NCI-H2107 (cell line): ENCODE measurements around the gene MYCBPAP.
A peak's percentile ranks its signal among the peaks of the same experiment; 100 is the strongest.

Experiments
- DNase-seq: peaks from one replicate; lab custom pipeline; 2025; lab: John Stamatoyannopoulos, UW

MYCBPAP gene

DNA sequence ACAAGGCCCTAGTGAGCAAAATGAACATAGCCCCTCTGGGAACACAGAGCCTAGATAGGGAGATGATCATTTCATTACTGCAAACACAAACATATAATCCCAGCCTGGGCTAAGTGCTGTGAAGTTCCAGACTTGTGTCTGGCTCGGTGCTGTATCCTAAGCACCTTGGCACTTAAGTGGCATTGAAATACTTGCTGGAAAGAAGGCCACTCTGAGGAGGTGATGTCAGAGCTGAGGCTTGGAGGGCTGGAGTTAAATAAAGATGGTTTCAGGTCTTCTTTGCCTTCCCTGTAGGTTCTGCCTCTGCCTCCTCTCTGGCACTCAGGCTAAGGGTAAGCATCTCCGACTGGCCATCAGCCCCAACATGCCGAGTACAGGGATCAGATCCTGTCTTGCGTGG, 49.9 kb downstream of the MYCBPAP start:
- no peak for DNase-seq

DNA sequence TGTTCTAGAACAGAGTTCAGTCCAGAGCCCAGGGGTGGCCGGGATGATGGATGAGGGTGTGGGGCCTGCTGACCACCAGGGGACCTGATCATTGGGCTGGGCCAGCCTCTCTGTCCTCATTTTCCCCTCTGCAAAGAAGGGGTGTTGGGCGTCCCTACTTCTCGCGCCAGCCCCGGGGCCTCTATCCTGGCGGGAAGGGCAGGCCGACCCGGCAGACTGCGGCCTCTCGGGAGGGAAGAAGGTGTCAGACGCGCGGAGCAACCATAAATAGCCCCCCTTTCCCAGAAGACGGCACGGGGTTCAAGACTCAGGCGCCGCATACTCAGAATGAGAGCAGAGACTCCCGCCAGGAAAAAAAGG, 50.3 kb downstream of the MYCBPAP start:
- no peak for DNase-seq

DNA sequence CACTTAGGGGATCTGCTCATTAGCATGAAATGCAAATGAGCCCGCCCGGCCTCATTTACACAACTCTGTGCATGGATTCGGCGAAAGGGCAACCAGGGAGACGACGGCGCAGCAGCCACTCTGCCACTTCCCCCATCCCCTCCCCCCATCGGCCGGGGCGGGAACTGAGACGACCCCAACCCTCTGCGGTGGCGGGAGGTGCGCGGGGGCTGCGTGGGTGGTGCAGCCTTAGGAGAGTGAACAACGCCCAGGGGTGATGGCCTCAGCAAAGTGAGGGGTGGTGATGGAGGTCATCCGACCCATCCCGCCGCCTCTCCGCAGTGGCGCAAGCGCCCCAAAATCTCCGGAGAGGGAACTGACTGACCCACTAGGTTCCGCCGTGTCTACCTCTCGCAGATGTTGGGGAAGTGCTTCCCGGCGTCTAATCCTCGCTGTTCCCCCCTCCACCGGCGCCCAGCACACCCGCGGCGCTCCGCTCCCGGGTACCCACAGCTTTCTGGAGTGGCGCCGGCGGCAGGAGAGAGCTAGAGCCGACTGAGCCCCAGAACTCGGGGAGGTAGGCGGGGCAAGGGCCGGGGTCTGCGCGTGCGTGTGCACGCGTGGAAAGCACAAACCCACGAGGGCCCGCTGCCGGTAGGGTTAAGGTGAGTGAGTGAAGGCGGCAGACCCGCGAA, 50.8 kb downstream of the MYCBPAP start:
- no peak for DNase-seq

DNA sequence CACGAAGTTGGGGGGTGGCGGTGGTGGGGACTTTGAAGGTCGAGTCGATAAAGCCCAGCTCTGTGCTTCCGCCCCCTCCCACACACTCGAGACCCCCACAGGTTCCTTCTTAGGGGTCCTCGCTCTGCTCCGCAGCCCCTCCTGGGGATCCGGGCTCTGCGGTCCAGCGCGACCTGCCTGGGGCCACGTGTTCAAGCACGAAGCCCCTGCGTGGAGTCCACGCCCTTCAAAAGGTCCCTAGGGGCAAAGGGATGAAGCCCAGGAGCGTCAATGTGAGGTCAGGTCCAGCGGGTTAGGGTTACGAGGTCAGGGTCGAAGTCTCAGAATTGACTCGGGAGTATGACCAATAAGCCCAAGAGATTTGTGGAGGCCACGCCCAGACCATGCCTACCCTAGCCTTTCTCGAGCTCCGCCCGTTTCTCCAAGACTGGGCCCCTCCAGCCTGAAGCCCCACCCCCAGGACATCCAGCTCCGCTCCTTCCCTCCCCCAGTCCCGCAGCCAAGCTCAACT, 51.5 kb downstream of the MYCBPAP start:
- no peak for DNase-seq

DNA sequence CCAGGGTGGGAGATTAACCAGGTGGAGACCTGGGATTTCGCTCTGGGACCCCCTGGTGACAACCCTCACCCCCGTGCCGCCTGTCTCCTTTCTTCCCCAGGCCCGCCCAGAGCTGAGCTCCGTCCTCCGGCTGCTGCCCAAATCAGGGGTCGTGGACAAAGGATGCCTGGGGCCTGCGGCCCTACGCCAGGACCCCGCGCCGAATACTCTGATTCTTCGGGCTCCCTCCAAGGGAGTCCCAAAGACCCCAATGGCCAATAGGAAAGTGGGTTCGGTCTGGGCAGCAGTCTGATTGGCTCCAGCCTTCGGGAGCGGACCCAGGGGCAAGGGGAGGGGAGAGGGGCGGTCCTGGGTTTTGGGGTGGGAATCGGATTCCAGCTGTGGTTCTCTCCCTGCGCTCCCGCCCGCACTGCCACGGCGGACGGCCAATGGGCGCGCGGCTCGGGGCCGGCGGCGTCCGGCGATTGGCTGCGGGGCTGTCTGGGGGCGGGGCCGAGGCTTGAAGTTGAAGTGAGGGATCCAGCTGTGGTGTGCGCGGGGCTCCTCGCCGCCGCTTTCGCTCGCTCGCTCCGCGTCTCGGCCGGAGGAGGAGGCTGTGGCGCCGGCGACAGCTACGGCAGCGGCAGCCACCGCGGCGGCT, 52.1 kb downstream of the MYCBPAP start, which contains the start of gene CACNA1G:
TSS of gene CACNA1G (plus strand) at position 531 of the 640 bp plus-strand sequence. CDS start 745 bp downstream, outside the sequence.
- peak; percentile 59 for DNase-seq

DNA sequence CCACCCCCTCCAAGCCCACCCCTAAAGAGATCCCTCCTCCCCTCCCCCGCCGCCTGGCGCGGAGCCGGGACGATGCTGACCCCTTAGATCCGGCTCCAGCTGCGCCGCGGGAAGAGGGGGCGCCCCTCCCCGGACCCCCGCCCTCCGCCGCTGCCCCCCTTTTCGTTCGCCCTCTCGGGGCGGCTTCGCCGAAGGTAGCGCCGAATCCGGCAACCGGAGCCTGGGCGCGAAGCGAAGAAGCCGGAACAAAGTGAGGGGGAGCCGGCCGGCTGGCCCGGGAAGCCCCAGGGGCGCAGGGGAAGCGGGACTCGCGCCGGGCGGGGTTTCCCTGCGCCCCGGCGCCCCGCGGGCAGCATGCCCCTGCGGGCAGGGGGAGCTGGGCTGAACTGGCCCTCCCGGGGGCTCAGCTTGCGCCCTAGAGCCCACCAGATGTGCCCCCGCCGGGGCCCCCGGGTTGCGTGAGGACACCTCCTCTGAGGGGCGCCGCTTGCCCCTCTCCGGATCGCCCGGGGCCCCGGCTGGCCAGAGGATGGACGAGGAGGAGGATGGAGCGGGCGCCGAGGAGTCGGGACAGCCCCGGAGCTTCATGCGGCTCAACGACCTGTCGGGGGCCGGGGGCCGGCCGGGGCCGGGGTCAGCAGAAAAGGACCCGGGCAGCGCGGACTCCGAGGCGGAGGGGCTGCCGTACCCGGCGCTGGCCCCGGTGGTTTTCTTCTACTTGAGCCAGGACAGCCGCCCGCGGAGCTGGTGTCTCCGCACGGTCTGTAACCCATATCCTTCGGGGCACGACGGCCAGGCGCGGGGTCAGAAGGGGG, 52.9 kb downstream of the MYCBPAP start:
- no peak for DNase-seq

DNA sequence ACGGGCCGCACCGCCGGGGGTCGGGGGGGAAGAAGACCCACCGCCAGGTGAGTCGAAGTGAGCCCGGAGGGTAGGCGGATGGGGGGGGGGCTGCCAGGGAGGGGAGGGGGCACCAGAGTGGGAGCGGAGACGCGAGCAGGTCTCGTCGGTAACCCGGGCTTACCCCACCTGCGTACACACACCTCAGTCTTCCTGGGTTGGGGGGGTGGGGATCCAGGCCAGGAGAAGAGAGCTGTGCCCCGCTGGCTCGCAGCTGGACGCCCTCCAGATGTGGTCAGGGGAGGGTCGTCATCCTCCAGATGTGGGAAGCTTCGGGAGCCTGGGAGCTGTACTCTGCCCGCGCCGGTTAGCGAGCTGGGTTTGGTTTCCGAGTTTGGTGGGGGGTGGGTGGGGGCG, 53.5 kb downstream of the MYCBPAP start:
- no peak for DNase-seq

DNA sequence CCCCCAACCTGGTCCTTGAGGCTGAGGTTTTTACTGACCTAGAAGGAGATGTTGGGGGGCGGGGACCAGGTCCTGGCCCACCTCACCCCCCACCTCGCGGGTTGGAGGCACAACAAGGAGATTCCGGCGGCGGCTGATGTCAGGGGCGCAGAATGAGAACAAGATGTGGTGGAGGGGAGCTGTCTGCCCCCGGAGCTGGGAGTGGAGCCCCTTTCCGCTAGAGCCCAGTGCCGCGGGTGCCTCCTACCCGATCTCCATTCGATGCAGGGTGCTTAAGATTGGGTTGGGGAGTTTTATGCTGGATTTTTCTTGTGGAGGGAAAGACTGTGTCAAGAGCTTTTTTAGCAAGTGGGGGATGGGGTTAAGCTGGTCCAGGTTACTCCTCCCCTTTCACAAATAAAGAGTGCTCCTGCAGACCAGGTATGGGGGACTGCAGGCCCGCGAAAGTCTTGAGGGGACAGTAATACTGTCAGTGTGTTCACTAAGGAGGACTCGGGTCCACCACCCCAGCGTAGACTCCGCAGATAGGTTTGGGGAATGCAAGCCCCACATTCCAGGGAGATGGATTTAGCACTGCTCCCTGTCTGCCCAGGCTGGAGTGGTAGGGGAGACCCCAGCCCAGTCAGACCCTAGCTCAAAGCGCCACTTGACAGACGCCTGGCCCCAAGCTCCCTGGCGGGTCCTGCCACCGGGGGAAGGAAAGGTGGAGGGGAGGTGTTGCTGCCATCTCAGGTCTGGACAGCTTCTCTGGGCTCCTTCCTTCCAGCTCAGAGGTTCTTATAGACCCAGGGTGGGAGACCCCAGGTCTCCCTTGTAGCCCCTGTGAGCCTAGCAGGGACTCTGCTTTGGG, 54.2 kb downstream of the MYCBPAP start:
- DNase-seq: no peak

DNA sequence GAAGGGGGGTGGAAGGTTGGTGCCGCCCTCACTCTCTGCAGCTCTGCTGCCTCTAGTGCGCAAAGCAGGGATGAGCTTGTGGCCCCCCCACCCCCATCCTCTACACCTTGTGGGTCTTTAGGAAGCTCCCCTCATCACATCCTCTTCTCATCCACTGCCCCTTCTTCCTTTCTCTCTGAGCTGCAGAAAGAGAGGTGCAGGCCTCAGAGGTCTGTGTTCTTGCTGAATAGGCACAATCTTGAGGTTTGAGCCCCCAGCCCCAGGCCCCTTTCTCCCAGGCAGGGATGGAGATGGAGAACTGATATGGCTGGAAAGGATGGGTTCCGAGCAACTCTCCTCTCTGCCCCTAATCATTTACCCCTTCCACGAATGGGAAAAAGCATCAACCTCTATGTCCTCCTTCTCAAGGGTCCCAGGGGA, 54.9 kb downstream of the MYCBPAP start:
- no peak for DNase-seq

DNA sequence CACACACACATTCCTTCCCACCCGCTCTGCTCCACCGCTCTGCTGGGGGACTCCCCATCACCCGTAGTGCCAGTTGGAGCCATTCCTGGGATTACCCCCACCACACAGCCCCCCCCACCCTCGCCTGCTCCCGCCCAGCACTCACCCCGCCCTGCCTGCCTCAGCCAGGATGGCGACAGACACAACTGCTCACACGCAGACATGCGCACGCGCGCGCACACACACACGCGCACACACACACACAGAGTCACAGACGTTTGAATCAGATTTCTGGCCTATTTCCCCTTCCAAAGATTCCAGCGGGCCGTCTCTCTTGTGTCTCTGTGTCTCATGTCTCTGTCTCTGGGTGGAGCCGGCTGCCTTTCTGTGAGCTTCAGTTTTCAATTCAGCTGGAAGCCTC, 56.7 kb downstream of the MYCBPAP start:
- DNase-seq: no peak

DNA sequence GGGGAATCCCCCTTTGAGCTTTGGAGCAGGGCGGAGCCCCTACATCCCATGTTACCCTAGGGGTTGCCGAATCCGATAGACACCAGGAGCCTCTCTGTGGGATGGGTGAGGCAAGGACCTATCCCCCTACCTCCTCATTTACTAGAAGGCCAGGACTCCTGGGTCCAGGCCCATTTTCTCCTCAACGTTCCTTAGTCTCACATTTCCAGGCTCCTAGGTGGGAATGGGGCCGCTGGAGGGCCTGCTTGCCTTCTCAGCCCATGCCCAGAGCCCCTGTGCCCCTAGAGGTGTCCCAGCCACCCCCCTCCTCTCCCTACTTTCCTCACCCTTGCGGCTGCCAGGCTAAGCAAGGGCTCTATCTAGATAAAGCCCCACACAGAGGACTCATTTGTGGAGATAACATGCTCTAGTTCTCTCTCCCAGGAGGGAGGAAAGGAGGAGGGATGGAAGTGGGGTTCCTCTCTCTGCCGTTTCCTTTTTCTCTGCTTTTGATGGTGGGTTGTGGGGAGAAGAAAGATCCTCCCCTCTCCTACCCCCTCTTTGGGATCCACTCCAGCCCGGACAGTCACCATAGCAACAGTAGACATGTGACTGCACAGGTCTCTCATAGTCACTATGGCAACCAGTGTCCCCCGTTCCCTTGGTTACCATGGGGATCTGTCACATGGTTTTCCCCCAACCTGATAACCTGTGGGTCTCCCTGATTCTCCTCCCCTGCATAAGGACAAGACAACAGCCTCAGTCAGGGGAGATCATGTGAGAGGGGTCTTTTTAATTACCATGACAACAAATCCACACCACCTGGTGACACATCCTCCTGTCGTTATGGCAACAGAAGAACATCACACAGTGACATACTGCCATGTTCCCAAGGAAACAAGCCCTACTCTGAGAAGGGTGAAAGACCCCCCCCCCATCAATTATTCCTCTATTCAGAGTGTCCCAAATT, 57.4 kb downstream of the MYCBPAP start:
- no peak for DNase-seq

DNA sequence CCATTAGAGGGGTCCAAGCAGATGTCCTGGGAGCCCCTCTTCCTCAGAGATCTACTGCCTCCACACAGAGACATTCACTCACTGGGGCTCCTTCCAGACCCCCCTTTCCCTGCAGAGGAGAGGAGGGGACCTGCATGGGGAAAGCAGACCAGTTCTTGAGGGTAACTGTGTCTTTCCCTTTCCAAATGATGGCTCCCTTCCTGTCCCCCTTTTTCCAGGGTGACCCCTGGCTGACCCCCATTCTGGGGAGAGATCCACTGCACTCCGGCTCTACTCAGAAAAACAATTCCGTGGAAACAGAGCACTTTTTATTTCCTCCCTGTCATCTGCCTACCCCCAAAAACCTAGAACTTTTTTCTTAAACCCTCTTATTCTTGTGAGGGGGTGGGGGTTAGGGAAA, 58.6 kb downstream of the MYCBPAP start:
- no peak for DNase-seq

DNA sequence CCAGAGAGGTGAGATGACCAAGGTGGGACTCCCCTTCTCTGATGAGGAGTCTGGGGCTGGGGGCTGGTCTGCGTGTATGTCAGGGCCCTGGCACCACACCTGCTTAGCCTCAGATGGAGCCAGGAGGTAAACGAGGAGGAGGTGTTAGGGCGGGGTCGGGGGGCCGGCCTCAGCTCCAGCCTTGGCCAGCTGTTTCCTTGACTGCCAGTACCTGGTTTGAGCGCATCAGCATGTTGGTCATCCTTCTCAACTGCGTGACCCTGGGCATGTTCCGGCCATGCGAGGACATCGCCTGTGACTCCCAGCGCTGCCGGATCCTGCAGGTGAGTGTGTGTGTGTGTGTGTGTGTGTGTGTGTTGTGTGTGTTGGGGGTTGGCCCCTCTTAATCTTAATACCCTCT, 60.4 kb downstream of the MYCBPAP start:
- no peak for DNase-seq

DNA sequence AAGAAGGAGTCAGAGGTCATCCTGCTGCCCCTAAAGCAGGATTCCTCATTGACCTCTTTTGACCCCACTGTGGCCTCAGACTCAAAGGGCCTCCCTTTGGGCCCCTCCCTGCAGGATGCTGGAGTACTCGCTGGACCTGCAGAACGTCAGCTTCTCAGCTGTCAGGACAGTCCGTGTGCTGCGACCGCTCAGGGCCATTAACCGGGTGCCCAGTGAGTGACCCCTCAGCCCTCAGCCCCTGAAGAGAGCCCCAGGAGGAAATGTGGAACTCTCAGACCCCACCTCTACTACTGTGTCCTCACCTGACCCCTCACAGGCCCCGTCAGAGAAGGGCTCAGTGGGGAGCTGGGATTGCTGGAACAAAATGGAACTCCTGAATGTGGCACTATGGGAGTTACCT, 61.4 kb downstream of the MYCBPAP start:
- no peak for DNase-seq

DNA sequence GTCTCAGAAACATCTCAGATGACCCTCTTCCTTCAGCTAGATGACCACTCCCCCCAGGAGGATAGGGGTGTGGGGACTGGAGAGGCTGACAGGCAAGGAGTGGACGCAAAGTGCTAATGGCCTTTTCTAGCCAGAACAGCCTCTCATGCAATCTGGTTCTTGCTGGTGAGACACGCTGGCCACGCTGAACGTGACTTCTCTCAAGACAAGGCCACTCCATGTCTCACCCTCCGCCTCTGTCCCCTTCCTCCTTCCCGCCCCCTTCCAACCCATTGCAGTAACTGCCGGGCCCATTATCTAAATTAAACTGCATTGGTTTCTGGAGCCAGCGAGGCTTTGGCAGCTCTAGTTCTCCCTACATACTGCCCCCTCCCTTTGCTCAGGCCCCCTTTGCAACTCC, 61.8 kb downstream of the MYCBPAP start:
- DNase-seq: no peak

DNA sequence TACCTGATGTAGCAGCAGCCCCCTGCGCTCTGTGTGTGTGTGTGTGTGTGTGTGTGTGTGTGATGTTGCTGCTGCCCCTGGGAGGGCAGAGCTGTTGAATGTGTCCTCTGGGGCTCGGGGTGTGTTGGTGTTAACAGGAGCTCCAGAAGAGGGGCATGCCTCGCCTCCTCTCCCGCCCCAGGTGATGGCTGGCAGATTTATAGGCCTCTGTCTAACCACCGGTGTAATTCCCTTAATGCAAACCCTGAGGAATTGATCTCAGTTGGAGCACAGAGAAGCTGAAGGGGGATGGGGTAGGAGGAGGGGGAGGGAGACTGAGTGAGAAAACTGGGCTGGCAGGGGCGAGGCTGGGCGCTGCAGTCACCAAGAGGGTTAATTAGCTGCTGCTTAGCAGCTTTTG, 62.3 kb downstream of the MYCBPAP start:
- no peak for DNase-seq

DNA sequence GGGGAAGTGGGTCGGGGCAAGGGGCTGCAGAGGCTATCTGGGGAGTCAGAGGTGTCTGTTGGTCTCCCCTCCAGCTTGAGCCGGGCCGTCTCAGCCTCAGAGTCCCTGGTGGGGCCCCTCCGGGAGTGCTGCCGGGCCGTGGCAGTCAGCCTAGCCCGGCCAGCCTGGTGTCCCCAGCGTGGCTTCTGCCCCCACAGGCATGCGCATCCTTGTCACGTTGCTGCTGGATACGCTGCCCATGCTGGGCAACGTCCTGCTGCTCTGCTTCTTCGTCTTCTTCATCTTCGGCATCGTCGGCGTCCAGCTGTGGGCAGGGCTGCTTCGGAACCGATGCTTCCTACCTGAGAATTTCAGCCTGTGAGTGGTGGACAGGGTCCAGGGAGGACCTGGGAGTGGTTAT, 63.4 kb downstream of the MYCBPAP start:
- DNase-seq: no peak

DNA sequence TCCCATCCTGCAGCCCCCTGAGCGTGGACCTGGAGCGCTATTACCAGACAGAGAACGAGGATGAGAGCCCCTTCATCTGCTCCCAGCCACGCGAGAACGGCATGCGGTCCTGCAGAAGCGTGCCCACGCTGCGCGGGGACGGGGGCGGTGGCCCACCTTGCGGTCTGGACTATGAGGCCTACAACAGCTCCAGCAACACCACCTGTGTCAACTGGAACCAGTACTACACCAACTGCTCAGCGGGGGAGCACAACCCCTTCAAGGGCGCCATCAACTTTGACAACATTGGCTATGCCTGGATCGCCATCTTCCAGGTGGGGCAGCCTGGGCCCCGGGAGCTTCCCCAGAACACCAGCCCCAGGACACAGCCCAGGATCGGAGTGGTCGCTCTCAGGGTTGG, 64.3 kb downstream of the MYCBPAP start:
- DNase-seq: no peak

DNA sequence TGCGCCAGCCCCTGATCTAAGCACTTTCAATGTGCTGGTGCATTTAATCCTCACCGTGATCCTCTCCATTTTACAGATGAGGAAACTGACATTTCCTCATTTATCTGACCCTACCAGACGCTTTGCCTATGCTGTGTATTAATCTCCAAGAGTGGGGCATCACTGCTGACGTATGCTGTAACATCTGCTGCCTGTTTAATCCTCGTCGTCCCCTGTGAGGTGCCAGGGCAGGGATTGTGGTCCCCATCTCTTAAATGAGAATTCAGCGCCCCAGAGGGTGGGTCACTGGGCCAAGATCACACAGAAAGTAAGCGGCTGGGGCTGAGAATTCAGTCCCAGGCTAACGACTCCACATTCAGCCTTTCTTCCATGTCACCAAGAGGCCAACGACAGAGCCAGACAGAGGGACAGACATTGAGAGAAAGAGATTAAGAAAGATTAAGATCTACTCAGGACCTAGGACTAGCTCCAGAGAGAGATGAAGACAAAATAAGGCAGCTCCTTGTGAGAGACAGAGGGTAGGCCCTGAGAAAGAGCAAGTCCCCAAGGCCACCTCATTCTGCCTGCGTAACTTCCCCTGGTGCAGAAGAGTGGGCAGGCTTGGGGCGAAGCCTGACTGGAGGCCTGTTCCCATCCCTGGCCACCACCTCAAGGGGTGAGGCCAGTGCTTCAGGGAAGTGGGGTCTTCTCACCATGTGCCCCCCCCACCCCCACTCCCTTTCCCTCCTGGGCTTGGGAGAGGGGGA, 65.8 kb downstream of the MYCBPAP start:
- no peak for DNase-seq

DNA sequence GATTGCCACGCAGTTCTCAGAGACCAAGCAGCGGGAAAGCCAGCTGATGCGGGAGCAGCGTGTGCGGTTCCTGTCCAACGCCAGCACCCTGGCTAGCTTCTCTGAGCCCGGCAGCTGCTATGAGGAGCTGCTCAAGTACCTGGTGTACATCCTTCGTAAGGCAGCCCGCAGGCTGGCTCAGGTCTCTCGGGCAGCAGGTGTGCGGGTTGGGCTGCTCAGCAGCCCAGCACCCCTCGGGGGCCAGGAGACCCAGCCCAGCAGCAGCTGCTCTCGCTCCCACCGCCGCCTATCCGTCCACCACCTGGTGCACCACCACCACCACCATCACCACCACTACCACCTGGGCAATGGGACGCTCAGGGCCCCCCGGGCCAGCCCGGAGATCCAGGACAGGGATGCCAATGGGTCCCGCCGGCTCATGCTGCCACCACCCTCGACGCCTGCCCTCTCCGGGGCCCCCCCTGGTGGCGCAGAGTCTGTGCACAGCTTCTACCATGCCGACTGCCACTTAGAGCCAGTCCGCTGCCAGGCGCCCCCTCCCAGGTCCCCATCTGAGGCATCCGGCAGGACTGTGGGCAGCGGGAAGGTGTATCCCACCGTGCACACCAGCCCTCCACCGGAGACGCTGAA, 67.5 kb downstream of the MYCBPAP start:
- DNase-seq: peak; percentile 19
